ENCODE measurements around the gene PHF23. TPM values are rescaled to one million over a fixed set of nuclear protein-coding genes. Genes with fewer than 3 reads are reported as not detected.

Gene PHF23
- total RNA-seq, 1 experiment from 2014 or later, result 85.1 TPM

DNA sequence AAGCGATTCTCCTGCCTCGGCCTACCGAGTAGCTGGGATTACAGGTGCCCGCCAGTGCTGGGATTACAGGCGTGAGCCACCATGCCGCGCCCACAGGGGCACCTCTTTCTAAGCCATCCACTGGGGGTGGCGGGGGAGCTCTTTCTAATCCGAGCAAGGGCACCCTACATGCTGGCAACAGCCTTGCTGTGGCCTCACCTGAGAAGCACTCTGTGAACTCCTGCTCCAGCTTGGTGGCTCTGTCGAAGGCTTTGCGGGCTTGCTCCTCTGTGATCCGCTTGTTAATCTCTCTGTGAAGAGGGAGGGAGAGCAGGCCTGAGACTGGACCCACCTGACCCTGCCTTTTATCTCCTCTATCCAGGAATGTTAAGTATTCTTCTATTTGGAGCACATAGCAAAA lies 48.2 kb downstream of the PHF23 start:
- H3K36me3 ChIP-seq (ENCODE audit: insufficient read depth, low read length, poor library complexity, severe bottlenecking), result peaks cover 47% of the 10 kb centered on the region

DNA sequence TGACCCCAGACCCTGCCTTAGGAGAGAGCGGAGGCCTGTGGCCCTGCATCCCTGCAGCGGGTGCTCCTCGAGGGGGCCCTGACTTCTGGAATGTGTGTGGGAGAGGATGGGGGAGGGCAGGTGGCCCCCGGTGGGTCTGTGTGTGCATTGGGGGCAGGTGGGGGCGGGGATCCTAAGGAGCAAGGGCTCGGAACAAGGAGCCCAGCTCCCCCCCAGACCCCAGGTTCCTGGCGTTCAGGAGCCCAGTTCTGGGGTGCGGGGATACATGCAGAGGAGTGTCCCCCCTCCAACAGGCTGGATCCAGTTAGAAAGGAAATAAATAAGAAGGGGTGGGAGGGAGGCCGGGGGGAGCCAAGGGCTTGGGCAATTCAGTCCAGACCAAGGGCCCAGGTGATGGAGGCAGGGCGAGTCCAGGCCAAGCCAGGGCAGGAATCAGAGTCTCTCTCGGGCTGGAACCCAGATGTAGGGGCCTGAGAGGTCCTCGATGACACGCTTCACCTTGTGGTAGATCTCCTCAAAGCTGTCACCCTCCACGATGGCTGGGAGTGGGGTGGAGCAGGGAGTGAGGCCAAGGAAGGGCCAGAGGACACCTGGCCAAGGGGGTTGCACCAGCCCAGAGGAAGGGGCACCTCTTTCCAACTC lies 48.9 kb downstream of the PHF23 start:
- Histone ChIP-seq H3K27ac (ENCODE audit: low read depth, low read length, poor library complexity, severe bottlenecking) (no peak overlapping the region), H3K27me3 (replicated peaks; ENCODE audit: insufficient read depth, low read depth, low read length, poor library complexity) (no peaks in the 10 kb centered on the region), H3K9me3 (ENCODE audit: low read depth, low read length, poor library complexity, severe bottlenecking) (no peaks in the 10 kb centered on the region), H3K4me1 (ENCODE audit: insufficient read depth, low read length, poor library complexity, severe bottlenecking) (no peaks in the 10 kb centered on the region), H3K36me3 (ENCODE audit: insufficient read depth, low read length, poor library complexity, severe bottlenecking) (peaks cover 40% of the 10 kb centered on the region), H3K4me3 (ENCODE audit: low read depth, low read length, poor library complexity, severe bottlenecking) (no peak overlapping the region)
- TF ChIP-seq CTCF (conservative IDR thresholded peaks at IDR 0.05; ENCODE audit: low read depth, low read length) (no peak), EZH2 (IDR thresholded peaks at IDR 0.05; ENCODE audit: borderline replicate concordance, low read depth, low read length, poor library complexity, severe bottlenecking) (no peak)
- ChIA-PET CTCF (no interaction called here), POLR2A (ENCODE audit: low non-redundant PET) (no interaction called here)
- BruUV-seq (replicated peaks), result TSS peak; percentile 7
- intact Hi-C loops (cut with micrococcal nuclease; ENCODE audit: unreplicated experiment), result no loop called here
- DNase-seq (ENCODE audit: low spot score), result no peak

More for the DNA sequence above, 48.2 kb downstream of the PHF23 start:
- Histone ChIP-seq H3K27me3 (replicated peaks; ENCODE audit: insufficient read depth, low read depth, low read length, poor library complexity) (no peaks in the 10 kb centered on the region), H3K4me3 (ENCODE audit: low read depth, low read length, poor library complexity, severe bottlenecking) (no peak overlapping the region), H3K27ac (ENCODE audit: low read depth, low read length, poor library complexity, severe bottlenecking) (no peak overlapping the region), H3K4me1 (ENCODE audit: insufficient read depth, low read length, poor library complexity, severe bottlenecking) (no peaks in the 10 kb centered on the region), H3K9me3 (ENCODE audit: low read depth, low read length, poor library complexity, severe bottlenecking) (no peaks in the 10 kb centered on the region)
- TF ChIP-seq CTCF (conservative IDR thresholded peaks at IDR 0.05; ENCODE audit: low read depth, low read length), result no peak
- no peak for TF ChIP-seq EZH2 (IDR thresholded peaks at IDR 0.05; ENCODE audit: borderline replicate concordance, low read depth, low read length, poor library complexity, severe bottlenecking)
- intact Hi-C loops (cut with micrococcal nuclease; ENCODE audit: unreplicated experiment), result no loop called here
- no TSS peak for BruUV-seq (replicated peaks)
- DNase-seq (ENCODE audit: low spot score), result no peak
- ChIA-PET POLR2A (ENCODE audit: low non-redundant PET) (no interaction called here), CTCF (no interaction called here)

GRCh38 chr17:7186241-7186640 lies 53.0 kb downstream of the PHF23 start:
- no peak overlapping the region for H3K27ac ChIP-seq (ENCODE audit: low read depth, low read length, poor library complexity, severe bottlenecking)
- H3K27me3 ChIP-seq (replicated peaks; ENCODE audit: insufficient read depth, low read depth, low read length, poor library complexity), result no peaks in the 10 kb centered on the region
- no peaks in the 10 kb centered on the region for H3K4me1 ChIP-seq (ENCODE audit: insufficient read depth, low read length, poor library complexity, severe bottlenecking)
- H3K4me3 ChIP-seq (ENCODE audit: low read depth, low read length, poor library complexity, severe bottlenecking), result no peak overlapping the region
- BruUV-seq (replicated peaks), result no TSS peak
- POLR2A ChIA-PET (ENCODE audit: low non-redundant PET), result no interaction called here
- TF ChIP-seq CTCF (conservative IDR thresholded peaks at IDR 0.05; ENCODE audit: low read depth, low read length) (no peak), EZH2 (IDR thresholded peaks at IDR 0.05; ENCODE audit: borderline replicate concordance, low read depth, low read length, poor library complexity, severe bottlenecking) (no peak)
- CTCF ChIA-PET, result no interaction called here
- DNase-seq (ENCODE audit: low spot score), result peak; percentile 40
- H3K36me3 ChIP-seq (ENCODE audit: insufficient read depth, low read length, poor library complexity, severe bottlenecking), result peaks cover 12% of the 10 kb centered on the region
- intact Hi-C loops (cut with micrococcal nuclease; ENCODE audit: unreplicated experiment), result no loop called here
- H3K9me3 ChIP-seq (ENCODE audit: low read depth, low read length, poor library complexity, severe bottlenecking), result no peaks in the 10 kb centered on the region

Small RNA genes within 50 kb of the gene (microRNA-seq; reads per million reads assigned to microRNA genes)
- 11,566 reads per million, percentile 96 among the genes with 10 or more reads in this experiment for gene MIR324

Other genes starting within 250 kb of the PHF23 start
- not detected in 2 replicates for gene ALOX12, start 243.4 kb downstream of the PHF23 start, total RNA-seq (2021)
- gene RNASEK, start 226.8 kb downstream of the PHF23 start, total RNA-seq (2021), result 246 and 258 TPM in 2 replicates
- gene BCL6B, start 216.4 kb downstream of the PHF23 start, total RNA-seq (2021), result 0.44 and 0.58 TPM in 2 replicates
- gene SLC16A13, start 203.4 kb downstream of the PHF23 start, total RNA-seq (2021), result 11.7 and 15.5 TPM in 2 replicates
- 0.47 and 1.3 TPM in 2 replicates for gene SLC16A11, start 195.4 kb downstream of the PHF23 start, total RNA-seq (2021)
- not detected in 2 replicates for gene CLEC10A, start 159.2 kb downstream of the PHF23 start, total RNA-seq (2021)
- gene ASGR2, start 124.6 kb downstream of the PHF23 start, total RNA-seq (2021), result not detected in 2 replicates
- 6.1 and 8.0 TPM in 2 replicates for gene ASGR1, start 60.1 kb downstream of the PHF23 start, total RNA-seq (2021)
- gene DLG4, start 19.6 kb downstream of the PHF23 start, total RNA-seq (2021), result 74.7 and 86.6 TPM in 2 replicates
- gene ACADVL, start 19.5 kb downstream of the PHF23 start, total RNA-seq (2021), result 425 and 509 TPM in 2 replicates
- 133 and 139 TPM in 2 replicates for gene DVL2, start 4.9 kb downstream of the PHF23 start, total RNA-seq (2021)
- gene GABARAP, start 3.0 kb upstream of the PHF23 start, total RNA-seq (2021), result 296 and 314 TPM in 2 replicates
- 175 and 179 TPM in 2 replicates for gene CTDNEP1, start 12.3 kb upstream of the PHF23 start, total RNA-seq (2021)
- 123 and 128 TPM in 2 replicates for gene ELP5, start 12.8 kb upstream of the PHF23 start, total RNA-seq (2021)
- 0.55 TPM in 1 of 2 replicates, not detected in the other for gene CLDN7, start 23.0 kb upstream of the PHF23 start, total RNA-seq (2021)
- 0.67 and 1.6 TPM in 2 replicates for gene SLC2A4, start 42.3 kb upstream of the PHF23 start, total RNA-seq (2021)
- gene YBX2, start 55.2 kb upstream of the PHF23 start, total RNA-seq (2021), result 0.77 and 1.6 TPM in 2 replicates
- 1,112 and 1,128 TPM in 2 replicates for gene EIF5A, start 68.2 kb upstream of the PHF23 start, total RNA-seq (2021)
- gene GPS2, start 75.9 kb upstream of the PHF23 start, total RNA-seq (2021), result 116 and 133 TPM in 2 replicates
- gene NEURL4, start 89.9 kb upstream of the PHF23 start, total RNA-seq (2021), result 81.7 and 99.5 TPM in 2 replicates
- gene ACAP1, start 97.1 kb upstream of the PHF23 start, total RNA-seq (2021), result 1.1 TPM in 2 replicates
- 3.8 TPM in 2 replicates for gene KCTD11, start 112.7 kb upstream of the PHF23 start, total RNA-seq (2021)
- gene TMEM95, start 115.7 kb upstream of the PHF23 start, total RNA-seq (2021), result not detected in 2 replicates
- 0.90 and 1.1 TPM in 2 replicates for gene TNK1, start 141.6 kb upstream of the PHF23 start, total RNA-seq (2021)
- 15.2 and 29.3 TPM in 2 replicates for gene PLSCR3, start 155.1 kb upstream of the PHF23 start, total RNA-seq (2021)
- 57.6 and 91.6 TPM in 2 replicates for gene TMEM256, start 164.6 kb upstream of the PHF23 start, total RNA-seq (2021)
- 36.9 and 60.5 TPM in 2 replicates for gene NLGN2, start 168.4 kb upstream of the PHF23 start, total RNA-seq (2021)
- gene SPEM1, start 180.9 kb upstream of the PHF23 start, total RNA-seq (2021), result 0.43 and 0.55 TPM in 2 replicates
- 0.24 TPM in 1 of 2 replicates, not detected in the other for gene SPEM2, start 186.2 kb upstream of the PHF23 start, total RNA-seq (2021)
- not detected in 2 replicates for gene SPEM3, start 189.4 kb upstream of the PHF23 start, total RNA-seq (2021)
- gene TMEM102, start 196.0 kb upstream of the PHF23 start, total RNA-seq (2021), result 3.2 and 4.7 TPM in 2 replicates
- 18.2 and 24.6 TPM in 2 replicates for gene FGF11, start 200.1 kb upstream of the PHF23 start, total RNA-seq (2021)
- 5.2 and 8.6 TPM in 2 replicates for gene CHRNB1, start 205.6 kb upstream of the PHF23 start, total RNA-seq (2021)
- 17.7 and 21.0 TPM in 2 replicates for gene ZBTB4, start 240.2 kb upstream of the PHF23 start, total RNA-seq (2021)
- not detected in 2 replicates for gene SLC35G6, start 242.0 kb upstream of the PHF23 start, total RNA-seq (2021)
- gene POLR2A, start 244.9 kb upstream of the PHF23 start, total RNA-seq (2021), result 330 and 341 TPM in 2 replicates

All from A673 (cell line).